Stomach (tissue), 9 donors: ENCODE measurements around the gene PRR5. TPM values are rescaled to one million over a fixed set of nuclear protein-coding genes. Genes with fewer than 3 reads are reported as not detected.

Experiments used
- DNase-seq, 2 donors: peaks; one replicate each; pipeline versions ENCODE4 v3.0.0 to v3.0.0-alpha.2; 2013 to 2019
- H3K27ac ChIP-seq, 5 donors: fragments of 200-600 bp in 4 of 5; sonication (generic) in 4 of 5; one replicate each; pipeline ENCODE4 v1.5.1; 2013 to 2019; ENCODE audit warnings: mild to moderate bottlenecking in 1 of 5, moderate library complexity in 1 of 5
- H3K27me3 ChIP-seq, 3 donors: fragments of 200-600 bp; sonication (generic); one replicate each; pipeline ENCODE4 v1.5.1; 2017 to 2019; ENCODE audit warnings: mixed run types in 1 of 3
- H3K36me3 ChIP-seq, 4 donors: fragments of 200-600 bp; sonication (generic); 1 replicate in 3 of 4; 2 replicates in 1 of 4; pipeline ENCODE4 v1.5.1; 2016 to 2019
- H3K4me1 ChIP-seq, 4 donors: fragments of 200-600 bp; sonication (generic); one replicate each; pipeline ENCODE4 v1.5.1; 2016 to 2019
- H3K4me3 ChIP-seq, 4 donors: fragments of 200-600 bp; sonication (generic) in 3 of 4; one replicate each; pipeline ENCODE4 v1.5.1; 2016 to 2019; ENCODE audit warnings: mild to moderate bottlenecking in 1 of 4
- H3K9me3 ChIP-seq, 4 donors: fragments of 200-600 bp; sonication (generic); one replicate each; pipeline ENCODE4 v1.5.1; 2016 to 2019
- CTCF ChIP-seq, 7 experiments: fragments of 450-650 bp in 4 of 7; fragments of 200-600 bp in 3 of 7; sonication (generic) in 3 of 7; IDR thresholded peaks; one replicate each; pipeline ENCODE4 v1.5.1; 2016 to 2019; ENCODE audit warnings: antibody characterized with exemption in 7 of 7, control low read depth in 2 of 7, mild to moderate bottlenecking in 1 of 7
- EP300 ChIP-seq: sonication (generic); formaldehyde crosslinking; IDR thresholded peaks from one replicate; pipeline ENCODE4 v1.6.1; 2017; ENCODE audit warnings: antibody characterized with exemption
- POLR2A ChIP-seq, 4 donors: fragments of 450-650 bp; IDR thresholded peaks; one replicate each; pipeline ENCODE4 v1.6.1; 2016; ENCODE audit warnings: antibody characterized with exemption in 4 of 4, control low read depth in 2 of 4, mild to moderate bottlenecking in 1 of 4, moderate library complexity in 1 of 4
- POLR2AphosphoS5 ChIP-seq, 3 donors: sonication (generic); formaldehyde crosslinking; IDR thresholded peaks; one replicate each; pipeline ENCODE4 v1.6.1; 2016; ENCODE audit warnings: antibody characterized with exemption in 3 of 3
- WGBS, 5 donors: extraction: QIAGEN DNeasy Blood & Tissue Kit in 3 of 5; methylation state at CpG; one replicate each; pipeline versions ENCODE4 v1.1.5 to v1.1.7; 2013 to 2018; 5-methylcytosine and 5-hydroxymethylcytosine counted together
- intact Hi-C: fragments of 100-400 bp; cut with DNase I; formaldehyde crosslinking; loops from one replicate; pipeline ENCODE4 v1.15.1; 2023; ENCODE audit warnings: low total_unique reads
- polyA plus RNA-seq, 3 donors: library from polyadenylated mRNA; stranded (reverse); fragments of 200-250 nt; gene quantifications; one replicate each; pipeline ENCODE4 v1.2.3, GENCODE V29; 2013
- total RNA-seq, 5 donors: library from RNA; depleted of rRNA; stranded (reverse); fragments of >200 nt; gene quantifications; one replicate each; pipeline versions ENCODE4 v1.1.0 to v1.2.3, GENCODE V29; 2014 to 2016
- donor health status: healthy with polysubstance abuse.
- donor health status: Bipolar disorder and iron deficiency.
- donor health status: healthy.

PRR5 gene
- total and polyA plus RNA-seq, 8 donors: 8.3 to 36.5 (median 17.9) TPM; not detected in 1

DNA sequence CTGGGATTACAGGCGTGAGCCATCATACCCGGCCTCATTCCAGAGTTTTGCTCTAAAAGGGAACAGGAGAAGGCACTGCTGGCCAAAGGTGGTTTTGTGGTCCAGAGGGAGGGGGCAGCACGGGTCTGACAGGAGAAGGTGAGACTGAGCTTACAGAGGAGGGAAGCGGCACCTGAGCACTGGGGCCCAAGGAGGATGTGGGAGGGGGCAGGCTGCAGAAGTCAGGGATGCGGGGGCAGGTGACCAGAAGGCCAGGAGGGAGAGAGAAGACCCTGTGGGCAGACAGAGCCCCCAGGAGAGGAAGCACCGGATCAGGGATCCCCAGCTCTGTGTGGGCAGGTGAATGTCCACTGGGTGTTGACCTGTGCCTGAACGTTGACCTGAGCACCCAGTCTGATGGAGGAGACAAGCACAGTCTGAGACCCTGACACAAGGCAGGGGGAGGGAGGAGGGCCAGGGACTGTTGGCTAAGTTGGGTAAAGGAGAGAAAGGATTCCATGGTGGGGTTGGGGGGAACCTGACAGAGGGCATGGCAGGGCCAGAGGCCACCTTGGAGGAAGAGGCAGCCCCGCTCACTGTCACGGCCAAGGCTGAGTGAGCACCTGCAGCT is 12.0 kb upstream of the PRR5 start:
- DNase-seq: no peak
- Histone ChIP-seq H3K4me1 (peaks cover 10 to 23% (median 18%) of the 10 kb centered on the region in 4 donors), H3K36me3 (no peaks in the 10 kb centered on the region), H3K27me3 (no peaks in the 10 kb centered on the region), H3K4me3 (no peak overlapping the region), H3K27ac (no peak overlapping the region), H3K9me3 (no peaks in the 10 kb centered on the region)
- TF ChIP-seq POLR2A (IDR thresholded peaks at IDR 0.05) (no peak), CTCF (IDR thresholded peaks at IDR 0.05) (no peak), POLR2AphosphoS5 (IDR thresholded peaks at IDR 0.05) (no peak), EP300 (no peak)
- 82 to 92% (median 84%) methylated on average over 9 of the region's 9 CpGs for WGBS, 5 donors
- intact Hi-C loops: no loop called here

- H3K4me3 ChIP-seq: no peak overlapping the region
- H3K27ac ChIP-seq: no peak overlapping the region
- H3K36me3 ChIP-seq: no peaks in the 10 kb centered on the region
- 49 to 66% (median 54%) methylated on average over 20 to 24 of the region's 24 CpGs for WGBS, 5 donors
- H3K9me3 ChIP-seq: no peaks in the 10 kb centered on the region
- no peak for DNase-seq
- H3K4me1 ChIP-seq: peaks cover 0 to 5% (median 2%) of the 10 kb centered on the region in 4 donors
- TF ChIP-seq CTCF (IDR thresholded peaks at IDR 0.05): no peak
- no peak for TF ChIP-seq EP300
- TF ChIP-seq POLR2A (IDR thresholded peaks at IDR 0.05): no peak
- TF ChIP-seq POLR2AphosphoS5 (IDR thresholded peaks at IDR 0.05): no peak
- intact Hi-C loops: no loop called here
- H3K27me3 ChIP-seq: no peaks in the 10 kb centered on the region
Observed at GRCh38 chr22:44691796-44692661, 10.0 kb upstream of the PRR5 start.

DNA sequence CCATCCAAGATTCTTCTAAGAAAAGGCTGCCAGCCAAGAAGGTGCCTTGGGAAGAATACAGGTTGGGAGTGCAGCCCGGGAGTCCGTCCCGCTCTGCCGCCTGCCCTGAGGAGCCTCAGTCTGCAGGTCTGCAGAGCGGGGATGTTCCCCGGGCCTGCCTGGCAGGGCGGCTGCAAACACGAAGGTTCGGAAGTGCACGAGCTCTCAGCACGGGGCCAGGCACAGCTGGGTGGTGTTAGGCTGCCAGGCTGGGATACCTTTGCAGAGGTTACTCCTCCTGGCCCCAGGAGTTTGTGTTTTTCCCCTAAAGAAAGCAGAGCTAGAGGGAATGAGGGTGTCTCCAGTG is 9.4 kb upstream of the PRR5 start:
- intact Hi-C loops: no loop called here
- 68 to 94% (median 73%) methylated on average over 7 to 11 of the region's 11 CpGs for WGBS, 5 donors
- no peak for DNase-seq
- Histone ChIP-seq H3K4me1 (peaks cover 0 to 6% (median 5%) of the 10 kb centered on the region in 4 donors), H3K4me3 (no peak overlapping the region), H3K27me3 (peaks cover 0 to 2% (median 0%) of the 10 kb centered on the region in 3 donors), H3K36me3 (no peaks in the 10 kb centered on the region), H3K9me3 (no peaks in the 10 kb centered on the region), H3K27ac (no peak overlapping the region)
- TF ChIP-seq POLR2A (IDR thresholded peaks at IDR 0.05) (no peak), CTCF (IDR thresholded peaks at IDR 0.05) (no peak), EP300 (no peak), POLR2AphosphoS5 (IDR thresholded peaks at IDR 0.05) (no peak)

- DNase-seq: no peak
- TF ChIP-seq EP300 (no peak), POLR2A (IDR thresholded peaks at IDR 0.05) (no peak), POLR2AphosphoS5 (IDR thresholded peaks at IDR 0.05) (no peak), CTCF (IDR thresholded peaks at IDR 0.05) (no peak)
- intact Hi-C loops: no loop called here
Observed at GRCh38 chr22:44693145-44693544, 8.9 kb upstream of the PRR5 start.

More at GRCh38 chr22:44693145-44693544, 8.9 kb upstream of the PRR5 start:
- Histone ChIP-seq H3K36me3 (no peaks in the 10 kb centered on the region), H3K9me3 (no peaks in the 10 kb centered on the region), H3K4me1 (peaks cover 0 to 11% (median 8%) of the 10 kb centered on the region in 4 donors), H3K27ac (no peak overlapping the region), H3K4me3 (no peak overlapping the region), H3K27me3 (peaks cover 0 to 5% (median 0%) of the 10 kb centered on the region in 3 donors)
- 72 to 95% (median 83%) methylated on average over 4 of the region's 4 CpGs for WGBS, 5 donors
